OCI-LY7 (cell line): Measurements from ENCODE around the gene TIMM50.

Experiments
- CTCF ChIP-seq: fragments of 200-600 bp; sonication (generic); conservative IDR thresholded peaks from 2 replicates; pipeline ENCODE4 v1.5.1; 2014; ENCODE audit warnings: mild to moderate bottlenecking, antibody characterized with exemption, low read length, moderate library complexity, mixed read lengths
- EZH2phosphoT487 ChIP-seq: fragments of 200-600 bp; sonication (generic); IDR thresholded peaks from 2 replicates; pipeline ENCODE4 v1.6.1; 2018; ENCODE audit warnings: low read depth, borderline replicate concordance, mild to moderate bottlenecking, mixed run types, antibody characterized with exemption, low read length, moderate library complexity, mixed read lengths

GRCh38 chr19:39496063-39496462 lies 15.4 kb downstream of the TIMM50 start:
- TF ChIP-seq EZH2phosphoT487 (no peak), CTCF (no peak)
